Epithelial cell of esophagus (primary cell): Measurements from ENCODE around the gene ENPP1.

Experiments
- DNase-seq: peaks from one replicate; pipeline ENCODE4 v3.0.0; 2010; ENCODE audit warnings: low read depth
- H3K4me3 ChIP-seq: 2 replicates; pipeline ENCODE4 v1.5.1; 2011; ENCODE audit warnings: mild to moderate bottlenecking, low read length, control low read depth
- TF ChIP-seq, protein P1 (sequence below): IDR thresholded peaks from 2 replicates; pipeline ENCODE4 v1.5.1; 2011; ENCODE audit warnings: low read depth, mild to moderate bottlenecking, low read length, control low read depth, inconsistent platforms; ENCODE audit not compliant: insufficient read depth; ENCODE audit errors: missing control alignments

Gene ENPP1

GRCh38 chr6:131877999-131878789, 70.4 kb downstream of the ENPP1 start:
- TF ChIP-seq, protein P1, sequence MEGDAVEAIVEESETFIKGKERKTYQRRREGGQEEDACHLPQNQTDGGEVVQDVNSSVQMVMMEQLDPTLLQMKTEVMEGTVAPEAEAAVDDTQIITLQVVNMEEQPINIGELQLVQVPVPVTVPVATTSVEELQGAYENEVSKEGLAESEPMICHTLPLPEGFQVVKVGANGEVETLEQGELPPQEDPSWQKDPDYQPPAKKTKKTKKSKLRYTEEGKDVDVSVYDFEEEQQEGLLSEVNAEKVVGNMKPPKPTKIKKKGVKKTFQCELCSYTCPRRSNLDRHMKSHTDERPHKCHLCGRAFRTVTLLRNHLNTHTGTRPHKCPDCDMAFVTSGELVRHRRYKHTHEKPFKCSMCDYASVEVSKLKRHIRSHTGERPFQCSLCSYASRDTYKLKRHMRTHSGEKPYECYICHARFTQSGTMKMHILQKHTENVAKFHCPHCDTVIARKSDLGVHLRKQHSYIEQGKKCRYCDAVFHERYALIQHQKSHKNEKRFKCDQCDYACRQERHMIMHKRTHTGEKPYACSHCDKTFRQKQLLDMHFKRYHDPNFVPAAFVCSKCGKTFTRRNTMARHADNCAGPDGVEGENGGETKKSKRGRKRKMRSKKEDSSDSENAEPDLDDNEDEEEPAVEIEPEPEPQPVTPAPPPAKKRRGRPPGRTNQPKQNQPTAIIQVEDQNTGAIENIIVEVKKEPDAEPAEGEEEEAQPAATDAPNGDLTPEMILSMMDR = no peak
- no peak overlapping the region for H3K4me3 ChIP-seq
- peak; percentile 40 for DNase-seq

DNA sequence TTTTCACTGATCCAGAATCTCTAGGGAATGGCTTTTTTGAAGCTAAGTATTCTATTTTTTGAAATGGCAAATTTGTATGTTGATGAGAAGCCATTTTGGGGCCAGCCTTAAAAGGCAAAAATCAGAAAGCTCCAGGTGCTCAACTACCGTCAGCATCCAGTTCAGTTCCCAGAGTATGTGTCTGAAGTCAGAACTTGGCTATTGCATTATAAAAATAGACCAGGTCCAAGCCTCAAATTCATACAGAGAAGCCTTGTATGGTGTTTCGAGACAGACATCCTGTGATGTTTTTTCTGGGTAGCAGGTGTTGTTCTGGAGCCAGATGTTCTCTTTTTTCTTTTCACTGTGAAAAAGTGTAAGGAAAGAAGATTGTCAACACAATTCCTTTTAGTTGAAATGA, 75.2 kb downstream of the ENPP1 start:
- no peak for DNase-seq
- H3K4me3 ChIP-seq = no peak overlapping the region
- TF ChIP-seq, protein P1 = no peak

- H3K4me3 ChIP-seq = no peak overlapping the region
- TF ChIP-seq, protein P1 = no peak
- no peak for DNase-seq
These were observed 77.4 kb downstream of the ENPP1 start for GRCh38 chr6:131885237-131885636.

DNA sequence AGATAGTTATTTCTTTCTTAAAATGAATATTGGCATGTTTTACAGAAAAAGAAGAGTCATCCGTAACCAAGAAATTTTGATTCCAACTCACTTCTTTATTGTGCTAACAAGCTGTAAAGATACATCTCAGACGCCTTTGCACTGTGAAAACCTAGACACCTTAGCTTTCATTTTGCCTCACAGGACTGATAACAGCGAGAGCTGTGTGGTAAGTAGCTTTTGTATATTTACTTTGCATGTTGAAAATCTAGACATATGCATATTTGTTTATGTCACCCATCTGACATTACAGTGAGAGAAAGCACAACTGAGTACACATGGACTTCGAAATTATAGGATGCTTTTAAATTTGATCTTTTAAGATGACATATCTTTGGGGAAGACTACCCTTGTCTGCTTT, 78.7 kb downstream of the ENPP1 start:
- TF ChIP-seq, protein P1 = no peak
- DNase-seq = no peak
- no peak overlapping the region for H3K4me3 ChIP-seq

DNA sequence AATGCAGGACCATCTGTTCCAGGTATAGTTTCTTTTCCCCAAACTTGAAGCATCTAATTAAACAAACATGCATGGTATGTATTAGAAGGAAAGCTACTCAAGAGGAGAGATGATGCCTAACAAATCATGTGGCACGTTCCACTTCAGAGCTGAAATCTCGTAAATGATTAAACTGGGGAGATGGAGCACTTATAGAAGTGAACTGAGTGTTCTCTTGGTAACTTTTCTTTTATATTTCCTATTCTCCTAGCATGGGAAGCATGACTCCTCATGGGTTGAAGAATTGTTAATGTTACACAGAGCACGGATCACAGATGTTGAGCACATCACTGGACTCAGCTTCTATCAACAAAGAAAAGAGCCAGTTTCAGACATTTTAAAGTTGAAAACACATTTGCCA, 82.3 kb downstream of the ENPP1 start:
- no peak overlapping the region for H3K4me3 ChIP-seq
- no peak for DNase-seq
- TF ChIP-seq, protein P1 = no peak

DNA sequence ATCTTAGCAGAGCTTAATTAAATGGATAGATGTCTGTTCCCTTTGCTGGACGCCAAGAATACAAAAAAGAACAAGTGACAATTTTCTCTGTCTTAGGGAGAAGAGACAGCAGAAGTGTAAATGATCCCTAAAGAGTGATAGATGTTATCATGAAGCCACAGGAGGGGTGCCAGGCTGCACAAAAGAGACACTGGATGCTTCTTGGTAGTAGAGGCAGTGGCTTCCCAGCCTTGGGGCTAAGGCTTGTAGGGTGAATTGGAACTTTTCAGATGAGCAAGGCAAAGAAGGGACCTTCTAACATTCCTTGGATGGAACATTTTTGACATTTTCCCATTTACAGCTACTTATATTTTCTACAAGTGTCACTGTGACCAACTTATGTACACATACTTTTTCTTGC, 85.4 kb downstream of the ENPP1 start:
- TF ChIP-seq, protein P1 = no peak
- H3K4me3 ChIP-seq = no peak overlapping the region
- no peak for DNase-seq
